SIG-M5 treated with dmso at 0.1 percent for 504 hours (cell line): Measurements from ENCODE around the gene ECPAS.
"Not testable (repeated sequence)": the region's sequence is repeated elsewhere in the genome, so short reads cannot be mapped to it uniquely, and the experiment has no call there.

Experiments used
- DNase-seq: peaks from one replicate; lab custom pipeline; 2025; ENCODE audit not compliant: unreplicated experiment; lab: John Stamatoyannopoulos, UW

Gene ECPAS

GRCh38 chr9:111360881-111361280, 123.3 kb downstream of the ECPAS start:
- no peak for DNase-seq

GRCh38 chr9:111356481-111357244, 127.5 kb downstream of the ECPAS start:
- DNase-seq, result no peak

GRCh38 chr9:111352545-111352944, 131.6 kb downstream of the ECPAS start:
- DNase-seq, result no peak

- no peak for DNase-seq
Measured at GRCh38 chr9:111350556-111350955, 133.6 kb downstream of the ECPAS start.

GRCh38 chr9:111349766-111350165, 134.4 kb downstream of the ECPAS start:
- no peak for DNase-seq

GRCh38 chr9:111348821-111349271, 135.3 kb downstream of the ECPAS start:
- DNase-seq, result no peak

- not testable (repeated sequence) for DNase-seq
Measured at GRCh38 chr9:111334318-111334863, 149.8 kb downstream of the ECPAS start.

GRCh38 chr9:111330124-111330523, 154.1 kb downstream of the ECPAS start, which contains the start of gene OR2K2:
Gene OR2K2, minus strand, starts transcription at chr9:111330224. Its CDS starts 1,791 bp downstream, at chr9:111328433.
- DNase-seq, result no peak

GRCh38 chr9:111320631-111321030, 163.6 kb downstream of the ECPAS start:
- DNase-seq, result no peak

GRCh38 chr9:111316796-111317195, 167.4 kb downstream of the ECPAS start:
- no peak for DNase-seq
